ENCODE measurements around the gene OR56A4.
A peak's percentile ranks its signal among the peaks of the same experiment; 100 is the strongest.

OR56A4 gene, protein sequence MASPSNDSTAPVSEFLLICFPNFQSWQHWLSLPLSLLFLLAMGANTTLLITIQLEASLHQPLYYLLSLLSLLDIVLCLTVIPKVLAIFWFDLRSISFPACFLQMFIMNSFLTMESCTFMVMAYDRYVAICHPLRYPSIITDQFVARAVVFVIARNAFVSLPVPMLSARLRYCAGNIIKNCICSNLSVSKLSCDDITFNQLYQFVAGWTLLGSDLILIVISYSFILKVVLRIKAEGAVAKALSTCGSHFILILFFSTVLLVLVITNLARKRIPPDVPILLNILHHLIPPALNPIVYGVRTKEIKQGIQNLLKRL
- total RNA-seq = 0 to 0.07 (median 0) reads per million in 9 experiments

DNA sequence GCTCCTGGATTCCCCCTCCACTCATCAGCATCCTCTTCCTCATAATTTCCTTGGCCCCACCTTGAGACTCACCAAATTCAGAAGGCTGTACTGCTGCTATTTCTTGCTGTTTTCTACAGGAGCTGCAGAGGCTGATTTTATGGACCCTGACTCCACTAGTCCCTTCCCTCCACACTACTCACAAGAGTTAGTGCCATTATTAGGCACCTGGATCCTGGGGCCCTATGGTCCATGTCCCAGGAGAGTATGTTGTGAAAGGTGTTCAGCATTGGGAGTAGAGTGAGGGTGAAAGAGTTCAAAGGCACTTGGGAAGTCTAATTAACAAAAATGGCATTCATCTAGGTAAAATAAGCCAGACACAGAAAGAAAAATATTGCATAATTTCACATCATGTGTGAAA lies at the start of gene OR56A4:
Gene OR56A4 (minus strand): TSS at position 101 of the 400 bp plus-strand sequence. CDS start 3,954 bp downstream, outside the sequence.
- Mint-ChIP-seq H3K4me3 (no peak within 1 kb of the TSS), H3K4me1 (ENCODE audit: low read depth in 2 of 2) (peaks cover 0 to 4% of the 10 kb centered on the region in 2 donors), H3K27me3 (peaks cover 36% of the 10 kb centered on the region in 2 donors), H3K27ac (no peak within 1 kb of the TSS), H3K36me3 (ENCODE audit: insufficient read depth) (no peaks in the 10 kb centered on the region), H3K9me3 (no peaks in the 10 kb centered on the region)
- DNase-seq (no peak), ATAC-seq (replicated peaks) (no peak)

DNA sequence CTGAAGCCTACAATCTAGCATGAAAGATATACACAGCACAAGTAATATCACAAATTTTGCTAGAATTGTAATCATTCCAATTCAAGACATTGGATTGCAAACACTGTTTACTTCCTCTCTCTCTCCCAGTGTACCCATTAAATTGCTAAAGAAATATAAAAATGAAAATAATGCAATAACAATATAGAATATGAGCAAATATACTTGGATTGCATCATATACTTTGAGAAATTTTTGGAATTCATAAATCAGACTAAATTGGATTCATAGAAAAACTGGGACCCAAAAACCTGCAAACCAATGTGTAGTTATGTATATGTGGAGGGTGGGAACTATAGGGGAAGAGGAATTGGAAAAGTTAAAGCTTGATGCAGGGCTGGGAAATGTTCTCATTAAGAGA lies 48.8 kb upstream of the OR56A4 start:
- Mint-ChIP-seq H3K4me3 (no peak overlapping the region), H3K27ac (no peak overlapping the region), H3K27me3 (peaks cover 43 to 59% of the 10 kb centered on the region in 2 donors), H3K9me3 (no peaks in the 10 kb centered on the region), H3K4me1 (ENCODE audit: low read depth in 2 of 2) (no peaks in the 10 kb centered on the region), H3K36me3 (ENCODE audit: insufficient read depth) (no peaks in the 10 kb centered on the region)
- ATAC-seq (replicated peaks) = no peak
- DNase-seq = no peak

DNA sequence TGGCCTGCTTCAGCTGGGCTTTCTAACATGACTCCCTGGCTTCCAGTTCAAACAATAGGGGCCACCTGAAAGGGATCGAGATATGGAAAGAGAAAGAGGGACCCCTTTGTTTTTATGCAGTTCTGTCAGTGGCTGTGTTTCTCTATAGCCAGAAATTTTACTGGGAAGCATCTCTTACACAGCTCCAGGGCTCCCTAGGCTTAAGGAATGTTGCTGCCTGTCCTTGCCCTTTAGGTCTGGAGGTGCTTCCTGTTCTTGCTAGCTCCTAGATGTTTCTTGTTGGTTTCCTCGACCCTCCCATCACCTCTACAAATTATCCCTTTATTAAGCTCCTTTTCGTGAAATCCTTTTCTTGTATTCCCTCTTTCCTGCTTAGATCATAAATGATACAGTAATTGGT lies 45.6 kb upstream of the OR56A4 start:
- H3K9me3 Mint-ChIP-seq = no peaks in the 10 kb centered on the region
- no peak overlapping the region for H3K27ac Mint-ChIP-seq
- DNase-seq (no peak), ATAC-seq (replicated peaks) (no peak)
- H3K4me3 Mint-ChIP-seq = no peak overlapping the region
- no peaks in the 10 kb centered on the region for H3K4me1 Mint-ChIP-seq (ENCODE audit: low read depth in 2 of 2)
- no peaks in the 10 kb centered on the region for H3K36me3 Mint-ChIP-seq (ENCODE audit: insufficient read depth)
- H3K27me3 Mint-ChIP-seq = peaks cover 48 to 50% of the 10 kb centered on the region in 2 donors

DNA sequence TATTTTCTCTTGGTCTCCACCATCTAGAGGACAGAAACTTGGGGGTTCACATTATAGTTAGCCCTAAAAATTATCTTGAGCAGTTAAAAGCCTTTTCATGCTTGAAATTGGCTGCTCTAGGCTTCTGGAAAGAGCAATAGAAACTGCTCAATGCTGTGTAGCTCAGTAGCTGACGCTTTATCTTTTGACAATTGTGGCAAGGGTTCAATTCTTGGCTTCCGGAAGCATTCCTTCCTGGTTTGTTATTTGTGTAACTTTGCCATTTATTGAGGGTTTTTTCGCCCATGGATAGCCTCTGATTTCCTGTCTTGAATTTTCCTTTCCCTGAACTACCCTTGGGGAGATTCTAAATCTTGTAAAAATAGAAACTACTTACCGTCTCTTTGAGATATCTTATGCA lies 34.1 kb upstream of the OR56A4 start:
- H3K9me3 Mint-ChIP-seq = no peaks in the 10 kb centered on the region
- no peak overlapping the region for H3K4me3 Mint-ChIP-seq
- H3K27me3 Mint-ChIP-seq = peaks cover 34 to 45% of the 10 kb centered on the region in 2 donors
- H3K4me1 Mint-ChIP-seq (ENCODE audit: low read depth in 2 of 2) = no peaks in the 10 kb centered on the region
- H3K27ac Mint-ChIP-seq = no peak overlapping the region
- peaks cover 3% of the 10 kb centered on the region for H3K36me3 Mint-ChIP-seq (ENCODE audit: insufficient read depth)
- DNase-seq (no peak), ATAC-seq (replicated peaks) (no peak)

DNA sequence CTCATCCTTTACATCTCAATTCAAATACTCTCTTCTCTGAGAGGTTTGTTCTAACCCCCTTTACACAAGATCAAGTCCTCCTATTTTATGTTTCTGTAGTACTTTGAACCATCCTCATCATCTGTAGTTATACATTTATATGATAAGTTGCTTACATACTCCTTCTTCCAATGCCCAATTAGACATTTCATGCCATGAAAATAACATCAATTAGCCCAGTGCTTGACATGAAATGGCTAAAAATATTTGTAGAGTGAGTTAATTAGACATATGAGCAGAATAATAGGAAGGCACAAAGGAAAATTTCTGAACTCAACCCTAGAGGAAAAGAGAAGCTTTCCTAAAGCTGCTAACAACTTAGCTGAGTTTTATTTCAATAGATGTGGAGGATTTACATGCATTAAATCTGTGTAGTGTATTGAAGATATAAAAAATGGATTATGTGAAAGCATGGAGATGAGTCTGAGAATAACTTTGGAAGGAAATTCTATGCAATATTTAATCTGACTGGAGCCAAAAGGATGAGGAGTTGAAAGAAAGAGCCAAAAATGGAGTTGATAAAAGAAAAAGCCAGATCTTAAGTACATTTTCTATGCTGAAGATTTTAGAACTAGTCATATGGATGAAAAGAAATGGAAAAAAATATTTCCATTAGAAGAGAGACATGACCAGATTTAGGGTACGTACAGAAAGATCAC lies 24.1 kb upstream of the OR56A4 start, which contains the start of gene OR56A1:
Gene OR56A1 (minus strand): TSS at position 51 of the 698 bp plus-strand sequence. CDS start 3,066 bp downstream, outside the sequence.
- Mint-ChIP-seq H3K27ac (no peak within 1 kb of the TSS), H3K4me3 (no peak within 1 kb of the TSS), H3K4me1 (ENCODE audit: low read depth in 2 of 2) (no peaks in the 10 kb centered on the region), H3K9me3 (no peaks in the 10 kb centered on the region), H3K36me3 (ENCODE audit: insufficient read depth) (no peaks in the 10 kb centered on the region), H3K27me3 (peaks cover 14 to 20% of the 10 kb centered on the region in 2 donors)
- no peak for ATAC-seq (replicated peaks)
- no peak for DNase-seq

DNA sequence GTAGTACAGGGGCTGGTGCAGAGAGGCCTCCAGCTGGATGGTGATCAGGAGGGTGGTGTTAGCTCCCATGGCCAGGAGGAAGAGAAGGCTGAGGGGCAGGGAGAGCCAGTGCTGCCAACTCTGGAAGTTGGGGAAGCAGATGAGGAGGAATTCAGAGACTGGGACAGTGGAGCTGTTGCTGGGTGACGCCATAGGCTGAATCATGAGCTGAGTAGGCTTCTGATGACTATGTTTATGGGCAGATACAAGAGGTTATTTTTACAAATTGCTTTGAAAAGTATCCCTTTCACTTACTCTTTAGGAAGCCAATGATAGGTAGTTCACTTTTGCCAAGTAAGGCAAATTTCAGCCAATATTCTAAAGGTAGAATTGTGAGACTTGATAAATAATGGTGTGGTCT lies 20.8 kb upstream of the OR56A4 start:
- ATAC-seq (replicated peaks) = no peak
- no peak overlapping the region for H3K27ac Mint-ChIP-seq

DNA sequence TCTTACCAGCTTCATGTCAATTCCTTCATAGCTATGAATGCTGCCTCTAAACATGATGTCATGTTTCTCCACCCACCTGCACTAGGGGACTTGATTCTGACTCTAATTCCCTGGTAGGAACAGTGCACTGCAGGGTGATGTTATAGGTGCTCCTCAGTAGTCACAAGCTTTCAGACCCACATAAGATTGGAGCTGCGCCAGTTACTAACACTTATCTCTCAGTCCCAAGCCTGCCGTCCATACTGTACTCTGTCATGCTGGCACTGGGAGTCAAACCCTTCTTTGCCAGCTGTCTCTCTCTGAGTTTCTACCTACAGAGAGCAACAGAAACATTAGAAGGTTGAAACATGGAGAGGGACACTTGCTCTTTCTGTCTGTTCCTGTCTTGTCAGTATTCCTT lies 18.3 kb upstream of the OR56A4 start:
- ATAC-seq (replicated peaks) (no peak), DNase-seq (no peak)
- no peaks in the 10 kb centered on the region for H3K4me1 Mint-ChIP-seq (ENCODE audit: low read depth in 2 of 2)
- H3K27ac Mint-ChIP-seq = no peak overlapping the region
- H3K27me3 Mint-ChIP-seq = peaks cover 25 to 38% of the 10 kb centered on the region in 2 donors
- H3K36me3 Mint-ChIP-seq (ENCODE audit: insufficient read depth) = no peaks in the 10 kb centered on the region
- H3K9me3 Mint-ChIP-seq = no peaks in the 10 kb centered on the region
- no peak overlapping the region for H3K4me3 Mint-ChIP-seq

More for the DNA sequence above, 20.8 kb upstream of the OR56A4 start:
- Mint-ChIP-seq H3K36me3 (ENCODE audit: insufficient read depth) (no peaks in the 10 kb centered on the region), H3K27me3 (peaks cover 25 to 32% of the 10 kb centered on the region in 2 donors), H3K4me1 (ENCODE audit: low read depth in 2 of 2) (no peaks in the 10 kb centered on the region), H3K4me3 (no peak overlapping the region), H3K9me3 (no peaks in the 10 kb centered on the region)
- DNase-seq = no peak

DNA sequence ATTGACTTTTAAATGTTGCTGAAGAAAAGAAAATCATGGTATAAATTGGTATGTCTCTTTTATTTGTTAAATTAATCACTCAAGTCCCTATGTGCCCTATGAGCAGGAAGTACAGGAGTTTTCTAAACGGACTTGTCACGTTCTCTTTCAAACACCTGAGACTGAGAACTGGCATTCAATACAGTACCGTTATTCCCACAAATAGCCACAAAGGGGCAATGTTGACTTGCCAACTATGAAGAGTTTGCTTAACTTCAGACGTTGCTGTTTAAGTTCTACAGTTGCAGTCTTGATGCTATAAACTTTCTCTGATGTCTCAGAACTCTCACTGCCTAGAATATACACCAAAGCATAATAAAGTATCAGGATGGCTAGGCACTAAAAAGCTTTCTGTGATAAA lies 16.2 kb upstream of the OR56A4 start:
- DNase-seq (peak; percentile 37 to 41 (median 40)), ATAC-seq (replicated peaks) (peak; percentile 72)
- Mint-ChIP-seq H3K9me3 (no peaks in the 10 kb centered on the region), H3K36me3 (ENCODE audit: insufficient read depth) (no peaks in the 10 kb centered on the region), H3K4me1 (ENCODE audit: low read depth in 2 of 2) (no peaks in the 10 kb centered on the region), H3K27ac (no peak overlapping the region), H3K27me3 (peaks cover 25 to 43% of the 10 kb centered on the region in 2 donors), H3K4me3 (no peak overlapping the region)

DNA sequence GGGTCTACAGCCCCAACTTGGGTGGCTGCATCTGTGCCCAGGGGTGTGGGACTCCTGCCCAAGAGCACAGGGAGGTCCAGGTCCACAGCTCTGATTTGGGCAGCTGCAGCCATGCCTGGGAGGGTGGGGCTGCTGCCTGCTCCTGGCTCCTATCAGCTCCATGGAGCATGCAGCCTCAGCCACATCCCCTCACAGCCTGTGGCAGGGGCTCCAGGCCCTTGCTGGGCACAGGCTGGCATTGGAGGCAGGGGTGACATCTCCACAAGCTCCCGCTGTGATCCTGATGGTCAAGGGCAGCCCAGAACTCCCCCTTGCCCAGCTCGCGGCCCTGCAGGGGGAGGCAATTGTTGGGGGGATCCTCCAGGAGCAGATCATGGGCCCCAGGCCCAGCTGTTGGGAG lies 6.3 kb upstream of the OR56A4 start:
- Mint-ChIP-seq H3K9me3 (no peaks in the 10 kb centered on the region), H3K4me1 (ENCODE audit: low read depth in 2 of 2) (no peaks in the 10 kb centered on the region), H3K27ac (no peak overlapping the region), H3K4me3 (no peak overlapping the region), H3K27me3 (peaks cover 40 to 53% of the 10 kb centered on the region in 2 donors), H3K36me3 (ENCODE audit: insufficient read depth) (no peaks in the 10 kb centered on the region)
- no peak for DNase-seq
- ATAC-seq (replicated peaks) = no peak

DNA sequence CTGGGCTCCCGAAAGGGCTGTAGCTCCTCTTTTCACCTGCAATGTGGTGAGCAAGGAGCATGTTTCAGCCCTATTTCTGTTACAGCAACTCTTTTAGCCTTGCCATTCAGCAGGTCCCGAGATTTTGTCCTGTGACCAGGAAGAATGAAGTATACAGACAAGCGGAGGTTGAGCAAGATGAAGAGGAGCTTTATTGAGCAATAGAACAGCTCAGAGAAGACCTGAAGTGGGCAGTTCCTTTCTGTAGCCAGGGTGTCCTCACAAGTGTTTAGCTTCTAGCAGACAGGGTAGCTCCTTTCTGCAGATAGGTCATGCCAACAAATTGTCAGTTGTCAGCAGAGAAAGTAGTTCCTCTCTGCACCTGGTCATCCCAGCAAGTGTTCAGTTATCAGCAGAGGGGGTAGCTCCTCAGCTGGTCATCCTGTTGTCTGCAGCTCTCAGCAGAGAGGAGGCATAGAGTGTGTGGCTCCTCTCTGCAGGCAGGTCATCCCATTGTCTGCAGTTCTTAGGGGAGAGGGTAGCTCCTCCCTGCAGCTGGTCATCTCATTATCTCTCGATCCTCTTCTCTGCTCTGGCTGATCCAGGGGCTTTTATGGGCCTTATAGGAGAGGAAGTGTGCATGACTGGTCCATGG lies 5.4 kb upstream of the OR56A4 start:
- DNase-seq = no peak
- ATAC-seq (replicated peaks) = no peak
- H3K36me3 Mint-ChIP-seq (ENCODE audit: insufficient read depth) = no peaks in the 10 kb centered on the region
- H3K27ac Mint-ChIP-seq = no peak overlapping the region
- no peaks in the 10 kb centered on the region for H3K9me3 Mint-ChIP-seq
- H3K4me3 Mint-ChIP-seq = no peak overlapping the region
- no peaks in the 10 kb centered on the region for H3K4me1 Mint-ChIP-seq (ENCODE audit: low read depth in 2 of 2)
- H3K27me3 Mint-ChIP-seq = peaks cover 36 to 53% of the 10 kb centered on the region in 2 donors

DNA sequence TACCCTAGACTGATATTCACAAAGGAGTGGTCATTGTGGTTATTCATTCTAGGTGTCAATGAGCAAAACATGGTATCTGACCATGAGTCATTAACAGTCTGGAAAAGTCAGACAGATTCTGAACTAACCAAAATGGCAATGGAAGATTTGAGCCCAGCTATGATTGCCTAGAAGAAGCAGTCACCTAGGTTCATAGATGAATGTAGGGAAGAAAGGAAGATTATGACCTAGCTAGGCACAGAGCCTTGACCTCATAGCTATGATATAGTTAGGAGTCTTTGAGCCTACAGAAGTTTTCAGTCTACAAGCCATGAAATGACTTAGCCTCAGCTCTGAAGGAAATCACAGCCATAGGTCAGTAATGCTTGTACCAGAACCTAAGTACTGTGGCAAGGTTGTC lies 351 bp downstream of the OR56A4 start:
- ATAC-seq (replicated peaks) (no peak), DNase-seq (no peak)
- Mint-ChIP-seq H3K27me3 (peaks cover 32 to 36% of the 10 kb centered on the region in 2 donors), H3K9me3 (no peaks in the 10 kb centered on the region), H3K4me3 (no peak overlapping the region), H3K27ac (no peak overlapping the region), H3K36me3 (ENCODE audit: insufficient read depth) (no peaks in the 10 kb centered on the region), H3K4me1 (ENCODE audit: low read depth in 2 of 2) (peaks cover 0 to 4% of the 10 kb centered on the region in 2 donors)

DNA sequence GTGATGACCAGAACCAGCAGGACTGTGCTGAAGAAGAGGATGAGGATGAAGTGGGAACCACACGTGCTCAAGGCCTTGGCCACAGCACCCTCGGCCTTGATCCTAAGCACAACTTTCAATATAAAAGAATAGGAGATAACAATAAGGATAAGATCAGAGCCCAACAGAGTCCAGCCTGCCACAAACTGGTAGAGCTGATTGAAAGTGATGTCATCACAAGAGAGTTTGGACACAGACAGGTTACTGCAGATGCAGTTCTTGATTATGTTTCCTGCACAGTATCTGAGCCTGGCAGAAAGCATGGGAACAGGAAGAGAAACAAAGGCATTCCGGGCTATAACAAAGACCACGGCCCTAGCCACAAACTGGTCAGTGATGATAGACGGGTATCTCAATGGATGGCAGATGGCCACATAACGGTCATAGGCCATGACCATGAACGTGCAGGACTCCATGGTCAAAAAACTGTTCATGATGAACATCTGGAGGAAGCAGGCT lies 4.5 kb downstream of the OR56A4 start:
- Mint-ChIP-seq H3K27ac (no peak overlapping the region), H3K9me3 (no peaks in the 10 kb centered on the region), H3K4me1 (ENCODE audit: low read depth in 2 of 2) (peaks cover 0 to 4% of the 10 kb centered on the region in 2 donors), H3K36me3 (ENCODE audit: insufficient read depth) (no peaks in the 10 kb centered on the region), H3K4me3 (no peak overlapping the region), H3K27me3 (peaks cover 21 to 30% of the 10 kb centered on the region in 2 donors)
- DNase-seq (no peak), ATAC-seq (replicated peaks) (no peak)

DNA sequence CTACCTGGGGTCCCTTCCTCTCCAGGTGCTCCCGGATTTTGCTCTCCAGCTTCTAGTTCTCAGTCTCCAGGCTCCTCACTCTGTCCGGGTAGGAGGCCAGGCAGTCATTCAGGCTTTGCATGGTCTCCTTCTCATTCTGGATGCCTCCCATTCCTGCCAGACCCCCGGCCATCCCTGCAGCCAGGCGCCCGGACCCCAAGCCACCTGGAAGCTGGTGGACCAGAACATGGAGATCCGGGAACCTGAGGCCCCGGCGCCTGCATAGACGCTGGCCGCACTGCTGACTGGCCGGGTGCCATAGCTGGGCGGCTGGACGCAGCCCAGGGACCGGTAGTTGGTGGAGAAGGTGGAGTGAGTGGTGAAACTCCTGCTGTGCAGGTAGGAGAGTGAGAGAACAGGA lies 12.0 kb downstream of the OR56A4 start:
- Mint-ChIP-seq H3K4me1 (ENCODE audit: low read depth in 2 of 2) (no peaks in the 10 kb centered on the region), H3K36me3 (ENCODE audit: insufficient read depth) (no peaks in the 10 kb centered on the region), H3K27me3 (peaks cover 14 to 25% of the 10 kb centered on the region in 2 donors), H3K9me3 (no peaks in the 10 kb centered on the region), H3K4me3 (no peak overlapping the region), H3K27ac (no peak overlapping the region)
- ATAC-seq (replicated peaks) = no peak
- DNase-seq = no peak

All from effector memory CD8-positive, alpha-beta T cell (primary cell).